GM18511 (cell line): ENCODE data around the gene TTC28.

Experiments used
- ATAC-seq: cut with Tn5 transposase; IDR thresholded peaks from one replicate; pipeline ENCODE4 v1.9.1; 2021; ENCODE audit warnings: mild to moderate bottlenecking, moderate library complexity; ENCODE audit not compliant: unreplicated experiment

The TTC28 gene

DNA sequence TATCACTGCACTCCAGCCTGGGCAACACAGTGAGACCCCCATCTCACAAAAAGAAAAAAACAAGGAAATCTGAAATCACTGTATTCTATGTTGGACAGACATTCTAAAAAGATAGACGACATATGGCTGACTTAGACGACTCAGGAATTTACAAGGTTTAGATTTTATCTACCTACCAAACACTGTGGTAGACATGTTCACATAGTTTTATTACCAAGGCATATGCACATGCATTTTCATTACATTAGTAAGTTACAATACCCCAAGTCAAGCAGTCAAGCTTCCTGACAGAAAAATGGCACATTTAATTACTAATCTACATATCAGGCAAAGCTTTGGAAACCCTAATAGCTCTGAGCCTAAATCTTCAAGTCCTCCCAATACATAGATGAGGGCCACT lies 262.2 kb downstream of the TTC28 start:
- ATAC-seq = no peak

DNA sequence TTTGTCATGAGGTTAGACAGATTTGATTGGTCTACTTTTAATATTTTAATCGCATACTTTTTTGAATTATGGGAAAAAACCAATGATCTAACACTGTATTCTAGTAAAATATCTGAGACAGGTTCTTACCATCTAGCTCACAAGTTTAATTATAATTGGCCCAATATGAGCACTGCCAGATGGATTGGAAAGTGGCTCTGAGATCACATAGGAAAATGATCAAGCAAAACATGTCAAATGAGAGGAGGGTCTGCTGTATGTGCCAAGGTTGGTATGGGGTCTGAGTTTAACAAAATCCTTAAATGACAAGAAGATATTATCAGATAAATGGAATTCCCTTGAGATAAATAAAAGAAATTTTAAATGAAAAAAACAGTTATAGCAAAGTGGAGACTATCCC lies 264.7 kb downstream of the TTC28 start:
- no peak for ATAC-seq

DNA sequence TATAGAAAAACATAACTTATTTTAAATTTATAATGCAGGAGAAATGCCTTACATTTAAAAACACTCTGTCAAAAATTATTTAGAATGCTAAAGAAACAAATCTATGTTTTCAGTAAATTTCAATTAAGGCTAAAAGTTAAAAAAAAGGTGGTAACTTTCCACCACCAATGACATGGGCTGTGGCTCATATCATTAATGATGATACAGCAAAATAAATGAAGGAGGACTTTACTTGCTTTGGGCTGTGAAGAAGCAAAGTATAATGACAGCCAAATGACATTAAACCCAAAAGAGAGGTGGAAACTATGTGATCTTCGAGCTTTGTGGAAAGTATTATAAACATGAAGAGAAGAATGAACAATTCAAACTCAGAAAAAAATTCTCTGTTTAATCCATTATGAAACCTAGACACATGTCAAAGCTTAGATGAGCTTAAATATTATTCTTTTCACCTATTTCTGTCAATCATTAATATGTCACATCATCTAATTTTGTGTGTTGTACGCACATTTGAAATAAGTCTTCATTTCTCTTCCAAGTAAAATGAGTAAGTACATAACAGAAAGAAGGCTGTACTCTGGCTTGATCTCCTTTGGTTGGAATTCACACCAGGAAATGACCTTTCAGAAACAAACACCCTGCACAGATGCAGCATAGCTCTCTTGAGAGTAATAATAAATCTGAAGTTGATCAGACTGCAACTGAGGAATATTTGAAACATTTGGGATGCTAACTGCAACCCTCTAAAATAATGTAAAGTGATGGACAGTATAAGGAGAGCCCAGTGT lies 265.8 kb downstream of the TTC28 start:
- ATAC-seq = no peak

- ATAC-seq = no peak
Measured at GRCh38 chr22:28412109-28412508, 267.5 kb downstream of the TTC28 start.

- no peak for ATAC-seq
Measured at GRCh38 chr22:28411125-28411524, 268.5 kb downstream of the TTC28 start.

DNA sequence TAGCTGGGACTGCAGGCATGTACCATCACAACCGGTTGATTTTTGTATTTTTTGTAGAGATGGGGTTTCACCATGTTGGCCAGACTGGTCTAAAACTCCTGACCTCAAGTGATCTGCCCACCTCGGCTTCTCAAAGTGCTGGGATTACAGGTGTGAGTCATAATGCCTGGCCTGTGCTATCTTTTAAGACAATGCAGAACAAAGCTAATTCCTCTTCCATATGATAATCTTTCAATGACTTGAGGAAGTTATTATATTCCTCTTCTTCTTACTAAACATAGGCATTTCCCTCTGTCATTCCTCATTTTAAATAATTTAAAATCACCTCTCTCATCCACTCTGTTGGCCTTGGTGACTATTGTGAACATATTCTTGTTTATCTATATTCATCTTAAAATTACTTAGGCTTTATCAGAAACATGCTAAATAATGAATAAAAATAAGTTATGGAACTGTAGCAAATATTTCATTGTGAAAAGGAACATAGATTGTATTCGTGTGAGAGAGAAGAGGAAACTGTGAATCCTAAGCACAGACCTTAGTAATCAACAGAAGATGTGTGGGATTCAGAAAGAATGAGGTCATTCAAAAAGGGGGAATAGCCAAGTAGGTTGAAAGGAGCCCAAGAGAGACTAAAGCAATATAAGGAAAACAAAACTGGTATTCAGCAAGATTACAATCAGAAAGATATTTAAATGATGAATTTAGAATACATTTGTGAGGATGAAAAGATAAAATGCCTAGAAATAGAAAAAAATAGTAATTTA lies 269.4 kb downstream of the TTC28 start:
- no peak for ATAC-seq

DNA sequence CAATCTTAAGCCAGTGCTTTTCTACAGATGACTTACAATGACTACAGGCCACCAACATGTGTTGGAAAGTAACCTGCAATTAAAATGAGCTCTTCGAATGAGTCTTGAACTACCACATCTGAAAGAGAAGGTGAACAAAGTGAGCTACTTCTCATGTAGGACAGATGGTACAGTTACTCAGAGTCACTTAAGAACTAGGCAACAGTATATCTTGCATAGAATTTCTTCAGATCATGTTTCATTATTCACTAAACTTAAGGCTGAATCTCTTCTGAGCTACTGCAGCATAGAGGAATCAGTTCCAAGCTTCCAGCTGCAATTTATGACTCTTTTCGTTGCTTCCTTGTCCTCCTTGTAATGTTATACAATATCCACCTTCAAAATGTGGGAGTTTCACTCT lies 270.9 kb downstream of the TTC28 start:
- no peak for ATAC-seq

DNA sequence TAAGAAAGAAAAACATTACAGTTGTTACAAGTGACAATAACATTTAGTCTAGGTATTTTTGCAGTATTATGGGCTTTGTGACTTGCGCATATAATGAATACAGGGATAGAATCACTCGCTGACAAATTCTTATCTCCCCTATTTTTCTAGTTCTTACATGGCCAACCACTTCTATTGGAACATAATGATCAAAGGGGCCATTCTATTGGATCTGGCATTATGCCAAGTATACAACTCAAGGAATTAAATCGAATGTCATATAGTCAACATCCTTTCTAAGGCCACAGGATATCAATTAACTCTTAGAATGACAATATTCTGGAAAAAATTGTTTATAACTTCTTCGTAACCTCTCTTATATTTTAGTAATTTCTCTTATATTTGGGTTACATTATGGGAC lies 272.0 kb downstream of the TTC28 start:
- no peak for ATAC-seq

DNA sequence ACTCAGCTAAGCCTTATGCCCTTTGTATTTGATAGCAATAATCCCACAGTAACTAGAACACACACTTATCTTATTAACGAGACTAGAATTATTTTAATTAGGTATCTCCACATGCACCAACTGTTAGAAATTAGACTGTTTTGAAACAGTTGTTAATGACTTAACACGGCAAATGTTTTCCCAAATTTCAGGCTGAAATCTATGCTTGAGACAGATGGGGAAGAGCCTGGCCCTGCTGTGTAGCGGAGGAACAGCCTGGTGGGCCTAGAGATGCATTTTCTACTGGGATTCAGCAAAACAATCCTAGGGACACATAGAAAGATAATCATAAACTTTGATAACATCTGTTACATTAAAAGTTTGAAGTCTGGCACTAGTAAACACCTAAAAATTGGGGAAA lies 273.4 kb downstream of the TTC28 start:
- no peak for ATAC-seq

GRCh38 chr22:28405588-28405987 lies 274.1 kb downstream of the TTC28 start:
- ATAC-seq = no peak

DNA sequence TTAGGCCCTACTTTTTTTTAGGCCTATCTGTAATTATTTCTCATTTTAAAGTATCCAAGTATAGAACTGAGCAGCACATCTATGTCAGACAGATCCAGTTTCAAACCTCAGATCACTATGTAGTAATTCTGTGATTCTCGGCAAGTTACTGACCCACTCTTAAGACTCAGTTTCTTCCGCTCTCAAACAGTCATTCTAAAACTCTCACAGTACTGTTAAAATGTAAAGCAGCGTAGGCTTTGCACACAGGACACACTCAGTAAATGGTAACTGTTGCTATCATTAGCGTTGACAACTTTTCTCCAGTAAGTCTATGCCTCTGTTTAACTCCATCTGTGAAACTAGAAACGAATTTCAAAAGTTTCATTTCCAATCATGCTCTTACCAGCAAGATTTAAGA lies 277.1 kb downstream of the TTC28 start:
- ATAC-seq = no peak

DNA sequence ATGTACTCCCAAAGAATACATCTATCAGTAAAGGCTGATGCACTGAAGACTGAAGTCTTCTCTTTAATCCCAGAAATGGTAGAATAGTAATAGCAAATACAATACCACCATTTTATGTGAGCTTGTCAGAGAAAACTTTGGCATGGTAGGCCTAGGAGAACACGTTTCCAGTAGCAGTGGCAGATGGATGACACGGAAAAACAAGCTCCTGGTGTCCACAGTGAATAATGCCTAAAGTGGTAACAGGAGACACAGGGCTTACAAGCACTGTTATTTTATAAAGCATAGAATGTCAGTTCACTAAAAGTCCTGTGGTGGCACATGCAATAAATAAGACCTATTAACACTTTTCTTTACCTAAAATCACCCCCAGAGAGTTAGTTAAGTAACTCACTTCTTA lies 277.6 kb downstream of the TTC28 start:
- no peak for ATAC-seq

DNA sequence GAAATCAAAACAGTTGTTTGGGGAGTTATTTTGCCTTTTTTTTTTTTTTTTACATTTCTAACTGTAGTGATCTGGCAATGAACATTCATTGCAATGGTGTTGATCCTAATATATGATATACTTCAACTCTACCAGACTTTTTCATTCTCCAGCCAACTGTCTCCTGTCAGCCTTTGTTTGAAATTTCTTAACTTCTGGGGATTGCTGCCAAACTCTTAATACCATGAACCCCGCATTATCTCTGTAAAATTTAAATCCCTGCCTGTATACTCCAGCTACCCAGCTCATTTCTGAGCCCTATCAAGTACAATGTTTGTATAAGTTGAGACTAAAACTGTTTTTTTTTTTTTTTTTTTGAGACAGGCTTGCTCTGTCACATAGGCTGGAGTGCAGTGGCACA lies 280.7 kb downstream of the TTC28 start:
- no peak for ATAC-seq

DNA sequence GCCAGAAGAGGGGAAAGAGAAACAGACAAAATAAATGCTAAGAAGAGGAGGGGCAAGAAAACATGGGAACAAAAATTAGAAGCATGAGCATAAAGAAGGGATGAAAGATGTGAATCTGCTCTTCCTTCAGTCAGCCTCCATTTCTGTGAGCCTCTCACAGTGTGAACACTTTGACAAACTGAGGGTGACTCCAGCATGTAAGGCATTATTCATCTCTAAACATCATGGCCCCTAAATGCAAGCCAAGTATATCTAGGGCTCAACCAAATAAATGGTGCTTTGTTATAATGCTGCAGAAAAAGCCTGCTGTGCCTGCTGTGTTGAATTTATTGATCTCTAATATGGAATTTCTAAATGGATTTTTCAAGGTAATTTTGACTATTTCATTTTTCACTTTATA lies 281.3 kb downstream of the TTC28 start:
- ATAC-seq = no peak

GRCh38 chr22:28397306-28397705 lies 282.3 kb downstream of the TTC28 start:
- ATAC-seq = no peak

GRCh38 chr22:28395920-28396753 lies 283.5 kb downstream of the TTC28 start:
- ATAC-seq = no peak

- ATAC-seq = no peak
Measured at GRCh38 chr22:28395520-28395919, 284.1 kb downstream of the TTC28 start.

GRCh38 chr22:28394513-28395110 lies 285.0 kb downstream of the TTC28 start:
- no peak for ATAC-seq

DNA sequence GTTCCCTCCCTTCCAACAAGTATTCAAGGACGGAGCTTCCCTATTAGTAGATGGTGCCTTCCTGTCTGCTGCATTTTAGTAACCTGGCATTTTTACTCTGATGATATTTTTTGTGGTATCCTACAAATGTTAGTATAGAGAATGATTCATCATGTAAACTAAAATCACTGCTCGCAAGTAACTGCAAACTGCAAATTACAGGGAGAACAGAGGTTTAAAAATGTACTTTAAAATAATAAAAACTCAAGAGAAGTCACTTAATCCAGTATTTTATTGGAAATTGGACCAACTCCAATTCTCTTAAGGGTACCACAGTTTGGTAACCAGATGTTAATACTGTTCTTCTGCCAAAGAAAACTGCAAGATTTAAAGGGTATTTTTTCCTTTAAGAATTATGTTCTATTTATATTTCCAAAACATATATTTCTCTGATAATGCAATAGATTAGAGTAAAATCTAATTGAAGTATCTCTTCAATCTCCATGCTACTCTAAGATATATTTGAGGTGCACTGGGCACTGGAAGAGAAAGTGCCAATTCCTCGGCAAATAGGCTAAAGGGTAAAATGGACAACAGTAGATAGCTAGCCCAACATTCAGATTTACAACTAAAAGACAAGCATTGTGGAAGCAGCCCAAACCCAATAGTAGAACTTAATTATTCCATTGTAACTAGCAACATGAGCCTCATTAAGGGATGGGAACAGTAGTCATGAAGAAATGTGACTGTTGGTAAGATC lies 298.0 kb downstream of the TTC28 start:
- no peak for ATAC-seq

DNA sequence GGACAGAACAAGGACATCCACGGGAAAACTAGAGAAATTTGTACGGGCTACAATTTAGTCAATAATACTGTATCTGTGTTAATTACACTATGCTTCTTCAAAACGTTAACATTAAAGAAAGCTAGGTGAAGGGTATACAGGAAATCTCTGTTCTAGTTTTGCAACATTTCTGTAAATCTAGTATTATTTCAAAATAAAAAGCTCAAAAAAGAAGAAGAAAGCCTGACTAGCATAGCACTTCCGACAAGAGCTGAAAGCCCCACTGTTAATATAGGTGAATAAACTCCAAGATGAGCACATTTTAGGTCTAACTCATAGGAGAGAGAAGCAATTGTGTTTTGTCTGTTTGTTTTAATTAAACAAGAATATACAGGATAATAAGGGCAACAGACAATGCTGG lies 299.7 kb downstream of the TTC28 start:
- no peak for ATAC-seq
